Endothelial cell of umbilical vein (primary cell): ENCODE measurements around the gene LHFPL2. TPM values are rescaled to one million over a fixed set of nuclear protein-coding genes. Genes with fewer than 3 reads are reported as not detected.

Experiments
- BruUV-seq: library from RNA; stranded (reverse); fragments of 400-500 nt; replicated peaks from 2 replicates; lab custom pipeline; 2021; lab: Mats Ljungman, UMichigan
- CTCF ChIA-PET: fragments of 300-600, 350-600 bp; sonication (Branson Sonifier 250); formaldehyde crosslinking; loops from one replicate; lab custom pipeline; 2021; ENCODE audit warnings: antibody characterized with exemption, inconsistent platforms; lab: Charles Lee
- POLR2A ChIA-PET: fragments of 300-600, 350-600 bp; sonication (Branson Sonifier 250); formaldehyde crosslinking; loops from one replicate; lab custom pipeline; 2021; ENCODE audit warnings: antibody characterized with exemption, inconsistent platforms; lab: Charles Lee
- DNase-seq: peaks from one replicate; pipeline ENCODE4 v3.0.0-alpha.2; 2011; ENCODE audit warnings: low read depth, low spot score
- FAIRE-seq: peaks from 2 replicates; lab custom pipeline; 2011; peaks lifted over from hg19 to GRCh38; lab: Jason Lieb, UNC
- H2AFZ ChIP-seq: 2 replicates; pipeline ENCODE4 v1.6.0; 2012; ENCODE audit warnings: low read depth, low read length, control low read depth, inconsistent platforms
- H3K27ac ChIP-seq: 2 replicates; pipeline ENCODE4 v1.5.1; 2011; ENCODE audit warnings: low read depth, mild to moderate bottlenecking, control low read depth, low read length, moderate library complexity; ENCODE audit not compliant: insufficient read depth
- H3K27me3 ChIP-seq, 2 experiments: 2 replicates each; pipeline versions ENCODE4 v1.6.0 to v1.6.1; 2011; ENCODE audit warnings: low read length in 2 of 2, mixed read lengths in 1 of 2; ENCODE audit not compliant: control insufficient read depth in 2 of 2, insufficient read depth in 2 of 2
- H3K36me3 ChIP-seq, 2 experiments: 2 replicates in 1 of 2; 3 replicates in 1 of 2; pipeline ENCODE4 v1.5.1; 2011; ENCODE audit warnings: low read length in 2 of 2, mild to moderate bottlenecking in 1 of 2, moderate library complexity in 1 of 2; ENCODE audit not compliant: control insufficient read depth in 2 of 2, insufficient read depth in 2 of 2; ENCODE audit errors: extremely low read depth in 1 of 2
- H3K4me1 ChIP-seq: 3 replicates; pipeline ENCODE4 v1.5.1; 2011; ENCODE audit warnings: mild to moderate bottlenecking, low read length; ENCODE audit not compliant: control insufficient read depth, insufficient read depth; ENCODE audit errors: extremely low read depth
- H3K4me2 ChIP-seq: 2 replicates; pipeline ENCODE4 v1.6.1; 2011; ENCODE audit warnings: low read length, control low read depth, mixed read lengths; ENCODE audit not compliant: insufficient read depth
- H3K4me3 ChIP-seq, 3 experiments: fragments of 200-600 bp in 1 of 3; sonication (generic), shearing (Covaris generic) in 1 of 3; replicated peaks in 1 of 3; 2 replicates each; pipeline ENCODE4 v1.5.1; 2011 to 2016; ENCODE audit warnings: control low read depth in 3 of 3, low read length in 3 of 3, mild to moderate bottlenecking in 2 of 3, inconsistent platforms in 1 of 3, low read depth in 1 of 3, moderate library complexity in 1 of 3; ENCODE audit not compliant: insufficient read depth in 1 of 3
- H3K79me2 ChIP-seq: 2 replicates; pipeline ENCODE4 v1.6.0; 2012; ENCODE audit warnings: low read length, inconsistent platforms; ENCODE audit not compliant: control insufficient read depth, insufficient read depth
- H3K9ac ChIP-seq: replicated peaks from 2 replicates; pipeline ENCODE3; 2011; ENCODE audit warnings: low read length, control low read depth; ENCODE audit not compliant: insufficient read depth; ENCODE audit errors: extremely low read depth
- H3K9me1 ChIP-seq: replicated peaks from 3 replicates; pipeline ENCODE4 v1.6.0; 2011; ENCODE audit warnings: mild to moderate bottlenecking, low read length; ENCODE audit not compliant: control insufficient read depth, insufficient read depth; ENCODE audit errors: extremely low read depth
- H3K9me3 ChIP-seq: replicated peaks from 2 replicates; pipeline ENCODE4 v1.5.1; 2012; ENCODE audit warnings: low read length, inconsistent platforms; ENCODE audit not compliant: control insufficient read depth, insufficient read depth
- H4K20me1 ChIP-seq: replicated peaks from 2 replicates; pipeline ENCODE3; 2011; ENCODE audit warnings: mild to moderate bottlenecking, low read length; ENCODE audit not compliant: control insufficient read depth, insufficient read depth; ENCODE audit errors: extremely low read depth
- EZH2 ChIP-seq: IDR thresholded peaks from 2 replicates; pipeline ENCODE4 v1.6.1; 2012; ENCODE audit warnings: borderline replicate concordance, low read depth, mild to moderate bottlenecking, moderate library complexity, low read length, inconsistent platforms; ENCODE audit not compliant: severe bottlenecking
- FOS ChIP-seq: IDR thresholded peaks from 2 replicates; pipeline ENCODE4 v1.6.1; 2011; ENCODE audit warnings: mild to moderate bottlenecking, low read length, moderate library complexity, borderline replicate concordance; ENCODE audit not compliant: insufficient read depth
- GATA2 ChIP-seq: IDR thresholded peaks from 2 replicates; pipeline ENCODE4 v1.7.0; 2011; ENCODE audit warnings: low read depth, mild to moderate bottlenecking, moderate library complexity, mixed read lengths, low read length; ENCODE audit not compliant: insufficient read length, insufficient read depth
- JUN ChIP-seq: IDR thresholded peaks from 2 replicates; pipeline ENCODE4 v1.6.1; 2011; ENCODE audit warnings: borderline replicate concordance, low read depth; ENCODE audit not compliant: insufficient read length, insufficient read depth
- MAX ChIP-seq: IDR thresholded peaks from 2 replicates; pipeline ENCODE4 v1.6.1; 2011; ENCODE audit not compliant: insufficient read depth, insufficient read length
- MYC ChIP-seq: IDR thresholded peaks from one replicate; pipeline ENCODE4 v1.6.1; 2011; ENCODE audit warnings: mild to moderate bottlenecking, low read depth, low read length
- POLR2A ChIP-seq: IDR thresholded peaks from 2 replicates; pipeline ENCODE4 v1.6.1; 2012; ENCODE audit warnings: low read depth, mild to moderate bottlenecking, control low read depth, low read length
- POLR2AphosphoS5 ChIP-seq: IDR thresholded peaks from 2 replicates; pipeline ENCODE4 v1.6.1; 2012; ENCODE audit warnings: low read depth, mild to moderate bottlenecking, control low read depth, low read length, moderate library complexity; ENCODE audit not compliant: insufficient read depth
- dilution Hi-C: fragments of 300-500 bp; cut with MboI; formaldehyde crosslinking; loops from one replicate; pipeline ENCODE4 v1.15.0; 2019; ENCODE audit warnings: low sequenced_read_pairs; ENCODE audit not compliant: extremely low pct_ligation_motif_present
- intact Hi-C: fragments of 100-400 bp; cut with micrococcal nuclease; formaldehyde crosslinking; loops from one replicate; pipeline ENCODE4 v1.10.0; 2022
- polyA plus RNA-seq, 4 experiments: library from polyadenylated mRNA; depleted of rRNA in 3 of 4; stranded (reverse) in 3 of 4; unstranded in 1 of 4; fragments of >200 nt; gene quantifications; 2 replicates each; pipeline versions ENCODE4 v1.2.1 to v1.2.3, GENCODE V29; 2011 to 2012; ENCODE audit warnings: missing spikeins in 1 of 4
- total RNA-seq: library from RNA; stranded (reverse); gene quantifications from 2 replicates; pipeline ENCODE4 v1.2.3, GENCODE V29; 2021

The LHFPL2 gene
- total and polyA plus RNA-seq, 2 donors (not counting 3 experiments of a cell fraction or from before 2014, with no cell fraction given), result 9.6 to 36.3 TPM

GRCh38 chr5:78605611-78606010, 43.0 kb downstream of the LHFPL2 start:
- Histone ChIP-seq H2AFZ (no peak overlapping the region), H3K9me3 (no peaks in the 10 kb centered on the region), H3K27ac (no peak overlapping the region), H3K9me1 (no peaks in the 10 kb centered on the region), H3K4me3 (no peak overlapping the region), H3K27me3 (no peaks in the 10 kb centered on the region), H3K36me3 (peaks cover 0 to 3% of the 10 kb centered on the region in 2 experiments), H4K20me1 (no peaks in the 10 kb centered on the region), H3K4me2 (no peak overlapping the region), H3K79me2 (peaks cover 1% of the 10 kb centered on the region), H3K4me1 (peaks cover 18% of the 10 kb centered on the region), H3K9ac (no peak overlapping the region)
- intact Hi-C loops (no loop called here), dilution Hi-C loops (no loop called here)
- TF ChIP-seq POLR2AphosphoS5 (no peak), POLR2A (no peak), MYC (no peak), JUN (no peak), GATA2 (no peak), FOS (peak; percentile 8), MAX (no peak), EZH2 (no peak)
- BruUV-seq, result no TSS peak
- POLR2A ChIA-PET, result no interaction called here
- FAIRE-seq (no peak), DNase-seq (no peak)
- CTCF ChIA-PET, result interaction anchor here (1.2 kb wide), 1 partner anchor 10 kb away, joined by 3 read pairs; no protein-coding TSS in a partner anchor
